ENCODE results near the gene CCDC78. TPM values are rescaled to one million over a fixed set of nuclear protein-coding genes. Genes with fewer than 3 reads are reported as not detected.

Gene CCDC78
- total and polyA plus RNA-seq, 2 experiments from 2014 or later, result 10.5 to 12.6 TPM

DNA sequence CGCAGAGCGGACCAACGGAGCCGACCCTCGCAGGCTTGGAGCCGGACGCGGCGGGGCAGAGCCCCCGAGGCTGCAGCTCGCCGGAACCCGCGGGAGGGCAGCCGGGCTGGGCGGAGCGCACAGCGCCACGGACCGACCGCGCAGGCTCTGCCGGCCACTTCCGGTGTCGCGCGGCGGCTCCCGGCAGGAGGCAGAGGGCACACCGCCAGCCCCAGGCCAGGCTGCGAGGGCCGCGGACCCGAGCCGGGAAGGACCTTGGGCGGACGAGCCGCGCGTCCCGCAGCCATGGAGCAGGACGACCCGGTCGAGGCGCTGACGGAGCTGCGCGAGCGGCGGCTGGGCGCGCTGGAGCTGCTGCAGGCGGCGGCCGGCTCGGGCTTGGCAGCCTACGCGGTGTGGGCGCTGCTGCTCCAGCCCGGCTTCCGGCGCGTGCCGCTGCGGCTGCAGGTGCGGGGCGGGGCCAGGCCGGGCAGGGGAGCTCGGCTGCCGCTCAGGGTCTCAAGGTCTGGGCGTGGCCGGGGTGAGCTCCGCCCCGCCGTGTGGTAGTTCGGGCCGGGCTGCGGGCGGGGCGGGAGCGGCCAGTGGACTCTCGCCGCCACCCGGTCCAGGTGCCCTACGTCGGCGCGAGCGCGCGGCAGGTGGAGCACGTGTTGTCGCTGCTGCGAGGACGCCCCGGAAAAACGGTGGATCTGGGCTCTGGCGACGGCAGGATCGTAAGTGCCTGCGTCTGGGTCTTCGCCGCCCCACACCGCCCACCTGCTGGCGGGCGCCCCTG, 5.1 kb downstream of the CCDC78 start, which contains the start of gene ANTKMT:
Gene ANTKMT, plus strand, starts transcription at position 157 of the 775 bp plus-strand sequence. Its CDS starts 129 bp downstream, at position 286.
- H3K27ac Mint-ChIP-seq, result peak within 1 kb of the TSS; percentile 72
- DNase-seq (ENCODE audit: low spot score) (peak; percentile 97), ATAC-seq (peak; percentile 74)

More for the DNA sequence above, 5.1 kb downstream of the CCDC78 start, which contains the start of gene ANTKMT:
- Histone ChIP-seq H3K4me1 (ENCODE audit: insufficient read depth) (peaks cover 11% of the 10 kb centered on the region; the same call in 1 of the 2 replicates), H3K27me3 (ENCODE audit: insufficient read depth) (peaks cover 25% of the 10 kb centered on the region), H3F3A (replicated peaks; ENCODE audit: low read depth) (peaks cover 7% of the 10 kb centered on the region), H3K79me2 (replicated peaks; ENCODE audit: insufficient read depth) (no peaks in the 10 kb centered on the region), H3K4me3 (peak within 1 kb of the TSS; percentile 82), H4K20me1 (replicated peaks; ENCODE audit: insufficient read depth) (no peaks in the 10 kb centered on the region), H3K27ac (ENCODE audit: low read depth) (0 out of 2 replicates have a peak within 1 kb of the TSS, but pooled peaks have one; percentile 74), H3K4me2 (peak within 1 kb of the TSS; percentile 97), H3K36me3 (ENCODE audit: insufficient read depth) (no peaks in the 10 kb centered on the region), H2AFZ (0 out of 2 replicates have a peak within 1 kb of the TSS, but pooled peaks have one; percentile 32), H3K9me2 (ENCODE audit: insufficient read depth) (no peaks in the 10 kb centered on the region)
- H3K4me1 Mint-ChIP-seq, result peaks cover 13% of the 10 kb centered on the region; the same call in 2 of the 3 replicates
- peak within 1 kb of the TSS; percentile 83 for H3K4me3 Mint-ChIP-seq
- TF ChIP-seq POLR2AphosphoS5 (IDR thresholded peaks at IDR 0.05; ENCODE audit: low read depth) (peak; percentile 70), CREB1 (CRISPR knock-in tag; IDR thresholded peaks at IDR 0.05; ENCODE audit: low read depth) (peak; percentile 69), EZH2 (IDR thresholded peaks at IDR 0.05; ENCODE audit: low read depth, unreplicated experiment) (no peak), NANOG (IDR thresholded peaks at IDR 0.05; ENCODE audit: borderline replicate concordance) (no peak), STAT1 (IDR thresholded peaks at IDR 0.05; ENCODE audit: unreplicated experiment) (no peak)
- TF ChIP-seq, protein P1, sequence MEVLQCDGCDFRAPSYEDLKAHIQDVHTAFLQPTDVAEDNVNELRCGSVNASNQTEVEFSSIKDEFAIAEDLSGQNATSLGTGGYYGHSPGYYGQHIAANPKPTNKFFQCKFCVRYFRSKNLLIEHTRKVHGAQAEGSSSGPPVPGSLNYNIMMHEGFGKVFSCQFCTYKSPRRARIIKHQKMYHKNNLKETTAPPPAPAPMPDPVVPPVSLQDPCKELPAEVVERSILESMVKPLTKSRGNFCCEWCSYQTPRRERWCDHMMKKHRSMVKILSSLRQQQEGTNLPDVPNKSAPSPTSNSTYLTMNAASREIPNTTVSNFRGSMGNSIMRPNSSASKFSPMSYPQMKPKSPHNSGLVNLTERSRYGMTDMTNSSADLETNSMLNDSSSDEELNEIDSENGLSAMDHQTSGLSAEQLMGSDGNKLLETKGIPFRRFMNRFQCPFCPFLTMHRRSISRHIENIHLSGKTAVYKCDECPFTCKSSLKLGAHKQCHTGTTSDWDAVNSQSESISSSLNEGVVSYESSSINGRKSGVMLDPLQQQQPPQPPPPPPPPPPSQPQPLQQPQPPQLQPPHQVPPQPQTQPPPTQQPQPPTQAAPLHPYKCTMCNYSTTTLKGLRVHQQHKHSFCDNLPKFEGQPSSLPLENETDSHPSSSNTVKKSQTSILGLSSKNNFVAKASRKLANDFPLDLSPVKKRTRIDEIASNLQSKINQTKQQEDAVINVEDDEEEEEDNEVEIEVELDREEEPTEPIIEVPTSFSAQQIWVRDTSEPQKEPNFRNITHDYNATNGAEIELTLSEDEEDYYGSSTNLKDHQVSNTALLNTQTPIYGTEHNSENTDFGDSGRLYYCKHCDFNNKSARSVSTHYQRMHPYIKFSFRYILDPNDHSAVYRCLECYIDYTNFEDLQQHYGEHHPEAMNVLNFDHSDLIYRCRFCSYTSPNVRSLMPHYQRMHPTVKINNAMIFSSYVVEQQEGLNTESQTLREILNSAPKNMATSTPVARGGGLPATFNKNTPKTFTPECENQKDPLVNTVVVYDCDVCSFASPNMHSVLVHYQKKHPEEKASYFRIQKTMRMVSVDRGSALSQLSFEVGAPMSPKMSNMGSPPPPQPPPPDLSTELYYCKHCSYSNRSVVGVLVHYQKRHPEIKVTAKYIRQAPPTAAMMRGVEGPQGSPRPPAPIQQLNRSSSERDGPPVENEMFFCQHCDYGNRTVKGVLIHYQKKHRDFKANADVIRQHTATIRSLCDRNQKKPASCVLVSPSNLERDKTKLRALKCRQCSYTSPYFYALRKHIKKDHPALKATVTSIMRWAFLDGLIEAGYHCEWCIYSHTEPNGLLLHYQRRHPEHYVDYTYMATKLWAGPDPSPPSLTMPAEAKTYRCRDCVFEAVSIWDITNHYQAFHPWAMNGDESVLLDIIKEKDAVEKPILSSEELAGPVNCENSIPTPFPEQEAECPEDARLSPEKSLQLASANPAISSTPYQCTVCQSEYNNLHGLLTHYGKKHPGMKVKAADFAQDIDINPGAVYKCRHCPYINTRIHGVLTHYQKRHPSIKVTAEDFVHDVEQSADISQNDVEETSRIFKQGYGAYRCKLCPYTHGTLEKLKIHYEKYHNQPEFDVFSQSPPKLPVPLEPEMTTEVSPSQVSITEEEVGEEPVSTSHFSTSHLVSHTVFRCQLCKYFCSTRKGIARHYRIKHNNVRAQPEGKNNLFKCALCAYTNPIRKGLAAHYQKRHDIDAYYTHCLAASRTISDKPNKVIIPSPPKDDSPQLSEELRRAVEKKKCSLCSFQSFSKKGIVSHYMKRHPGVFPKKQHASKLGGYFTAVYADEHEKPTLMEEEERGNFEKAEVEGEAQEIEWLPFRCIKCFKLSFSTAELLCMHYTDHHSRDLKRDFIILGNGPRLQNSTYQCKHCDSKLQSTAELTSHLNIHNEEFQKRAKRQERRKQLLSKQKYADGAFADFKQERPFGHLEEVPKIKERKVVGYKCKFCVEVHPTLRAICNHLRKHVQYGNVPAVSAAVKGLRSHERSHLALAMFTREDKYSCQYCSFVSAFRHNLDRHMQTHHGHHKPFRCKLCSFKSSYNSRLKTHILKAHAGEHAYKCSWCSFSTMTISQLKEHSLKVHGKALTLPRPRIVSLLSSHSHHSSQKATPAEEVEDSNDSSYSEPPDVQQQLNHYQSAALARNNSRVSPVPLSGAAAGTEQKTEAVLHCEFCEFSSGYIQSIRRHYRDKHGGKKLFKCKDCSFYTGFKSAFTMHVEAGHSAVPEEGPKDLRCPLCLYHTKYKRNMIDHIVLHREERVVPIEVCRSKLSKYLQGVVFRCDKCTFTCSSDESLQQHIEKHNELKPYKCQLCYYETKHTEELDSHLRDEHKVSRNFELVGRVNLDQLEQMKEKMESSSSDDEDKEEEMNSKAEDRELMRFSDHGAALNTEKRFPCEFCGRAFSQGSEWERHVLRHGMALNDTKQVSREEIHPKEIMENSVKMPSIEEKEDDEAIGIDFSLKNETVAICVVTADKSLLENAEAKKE (CRISPR knock-in tag; IDR thresholded peaks at IDR 0.05), result no peak
- TF ChIP-seq, protein P2, sequence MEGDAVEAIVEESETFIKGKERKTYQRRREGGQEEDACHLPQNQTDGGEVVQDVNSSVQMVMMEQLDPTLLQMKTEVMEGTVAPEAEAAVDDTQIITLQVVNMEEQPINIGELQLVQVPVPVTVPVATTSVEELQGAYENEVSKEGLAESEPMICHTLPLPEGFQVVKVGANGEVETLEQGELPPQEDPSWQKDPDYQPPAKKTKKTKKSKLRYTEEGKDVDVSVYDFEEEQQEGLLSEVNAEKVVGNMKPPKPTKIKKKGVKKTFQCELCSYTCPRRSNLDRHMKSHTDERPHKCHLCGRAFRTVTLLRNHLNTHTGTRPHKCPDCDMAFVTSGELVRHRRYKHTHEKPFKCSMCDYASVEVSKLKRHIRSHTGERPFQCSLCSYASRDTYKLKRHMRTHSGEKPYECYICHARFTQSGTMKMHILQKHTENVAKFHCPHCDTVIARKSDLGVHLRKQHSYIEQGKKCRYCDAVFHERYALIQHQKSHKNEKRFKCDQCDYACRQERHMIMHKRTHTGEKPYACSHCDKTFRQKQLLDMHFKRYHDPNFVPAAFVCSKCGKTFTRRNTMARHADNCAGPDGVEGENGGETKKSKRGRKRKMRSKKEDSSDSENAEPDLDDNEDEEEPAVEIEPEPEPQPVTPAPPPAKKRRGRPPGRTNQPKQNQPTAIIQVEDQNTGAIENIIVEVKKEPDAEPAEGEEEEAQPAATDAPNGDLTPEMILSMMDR (conservative IDR thresholded peaks at IDR 0.05; ENCODE audit: low read depth in 2 of 2), result no peak
- TF ChIP-seq, protein P3, sequence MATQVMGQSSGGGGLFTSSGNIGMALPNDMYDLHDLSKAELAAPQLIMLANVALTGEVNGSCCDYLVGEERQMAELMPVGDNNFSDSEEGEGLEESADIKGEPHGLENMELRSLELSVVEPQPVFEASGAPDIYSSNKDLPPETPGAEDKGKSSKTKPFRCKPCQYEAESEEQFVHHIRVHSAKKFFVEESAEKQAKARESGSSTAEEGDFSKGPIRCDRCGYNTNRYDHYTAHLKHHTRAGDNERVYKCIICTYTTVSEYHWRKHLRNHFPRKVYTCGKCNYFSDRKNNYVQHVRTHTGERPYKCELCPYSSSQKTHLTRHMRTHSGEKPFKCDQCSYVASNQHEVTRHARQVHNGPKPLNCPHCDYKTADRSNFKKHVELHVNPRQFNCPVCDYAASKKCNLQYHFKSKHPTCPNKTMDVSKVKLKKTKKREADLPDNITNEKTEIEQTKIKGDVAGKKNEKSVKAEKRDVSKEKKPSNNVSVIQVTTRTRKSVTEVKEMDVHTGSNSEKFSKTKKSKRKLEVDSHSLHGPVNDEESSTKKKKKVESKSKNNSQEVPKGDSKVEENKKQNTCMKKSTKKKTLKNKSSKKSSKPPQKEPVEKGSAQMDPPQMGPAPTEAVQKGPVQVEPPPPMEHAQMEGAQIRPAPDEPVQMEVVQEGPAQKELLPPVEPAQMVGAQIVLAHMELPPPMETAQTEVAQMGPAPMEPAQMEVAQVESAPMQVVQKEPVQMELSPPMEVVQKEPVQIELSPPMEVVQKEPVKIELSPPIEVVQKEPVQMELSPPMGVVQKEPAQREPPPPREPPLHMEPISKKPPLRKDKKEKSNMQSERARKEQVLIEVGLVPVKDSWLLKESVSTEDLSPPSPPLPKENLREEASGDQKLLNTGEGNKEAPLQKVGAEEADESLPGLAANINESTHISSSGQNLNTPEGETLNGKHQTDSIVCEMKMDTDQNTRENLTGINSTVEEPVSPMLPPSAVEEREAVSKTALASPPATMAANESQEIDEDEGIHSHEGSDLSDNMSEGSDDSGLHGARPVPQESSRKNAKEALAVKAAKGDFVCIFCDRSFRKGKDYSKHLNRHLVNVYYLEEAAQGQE (IDR thresholded peaks at IDR 0.05; ENCODE audit: unreplicated experiment), result no peak
- TF ChIP-seq, protein P4, sequence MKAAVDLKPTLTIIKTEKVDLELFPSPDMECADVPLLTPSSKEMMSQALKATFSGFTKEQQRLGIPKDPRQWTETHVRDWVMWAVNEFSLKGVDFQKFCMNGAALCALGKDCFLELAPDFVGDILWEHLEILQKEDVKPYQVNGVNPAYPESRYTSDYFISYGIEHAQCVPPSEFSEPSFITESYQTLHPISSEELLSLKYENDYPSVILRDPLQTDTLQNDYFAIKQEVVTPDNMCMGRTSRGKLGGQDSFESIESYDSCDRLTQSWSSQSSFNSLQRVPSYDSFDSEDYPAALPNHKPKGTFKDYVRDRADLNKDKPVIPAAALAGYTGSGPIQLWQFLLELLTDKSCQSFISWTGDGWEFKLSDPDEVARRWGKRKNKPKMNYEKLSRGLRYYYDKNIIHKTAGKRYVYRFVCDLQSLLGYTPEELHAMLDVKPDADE (IDR thresholded peaks at IDR 0.05), result peak; percentile 7; the same call in 1 of the 2 replicates
- no peaks in the 10 kb centered on the region for H3K9me3 Mint-ChIP-seq
- H3K36me3 Mint-ChIP-seq (ENCODE audit: low read depth), result no peaks in the 10 kb centered on the region
- H3K27me3 Mint-ChIP-seq (ENCODE audit: insufficient read depth, low read depth, poor library complexity), result peaks cover 26% of the 10 kb centered on the region

Data from GM23338 (cell line).